Measurements from ENCODE around the gene CDKN2D. TPM values are rescaled to one million over a fixed set of nuclear protein-coding genes. Genes with fewer than 3 reads are reported as not detected.

Gene CDKN2D
- total RNA-seq, 1 donor from 2014 or later = 68.3 TPM

DNA sequence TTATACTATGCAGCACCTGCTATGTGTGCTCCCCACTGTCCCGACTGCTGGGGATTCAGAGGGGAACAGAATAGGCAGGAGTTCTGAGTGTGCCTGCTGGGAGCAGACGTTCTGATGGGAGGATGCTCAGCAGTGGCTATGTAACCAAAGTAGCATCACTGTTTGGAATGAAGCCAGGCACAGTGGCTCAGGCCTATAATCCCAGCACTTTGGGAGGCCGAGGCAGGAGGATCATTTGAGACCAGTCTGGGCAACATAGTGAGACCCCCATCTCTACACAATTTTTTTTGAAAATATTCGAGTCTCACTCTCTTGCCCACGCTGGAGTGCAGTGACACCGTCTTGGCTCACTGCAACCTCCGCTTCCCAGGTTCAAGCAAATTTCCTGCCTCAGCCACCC, 19.0 kb downstream of the CDKN2D start:
- no peaks in the 10 kb centered on the region for H3K9me3 Mint-ChIP-seq (ENCODE audit: unreplicated experiment)
- no peak for TF ChIP-seq CTCF (IDR thresholded peaks at IDR 0.05; ENCODE audit: partially characterized antibody, unreplicated experiment)
- no peaks in the 10 kb centered on the region for H3K36me3 Mint-ChIP-seq (ENCODE audit: unreplicated experiment)
- H3K4me3 Mint-ChIP-seq (ENCODE audit: unreplicated experiment) = no peak overlapping the region
- H3K27me3 Mint-ChIP-seq (ENCODE audit: unreplicated experiment) = peaks cover 1% of the 10 kb centered on the region
- DNase-seq = no peak
- peaks cover 1% of the 10 kb centered on the region for H3K4me1 Mint-ChIP-seq (ENCODE audit: low read depth, unreplicated experiment)
- no peak overlapping the region for H3K27ac Mint-ChIP-seq (ENCODE audit: unreplicated experiment)

- TF ChIP-seq CTCF (IDR thresholded peaks at IDR 0.05; ENCODE audit: partially characterized antibody, unreplicated experiment) = no peak
- Mint-ChIP-seq H3K4me3 (ENCODE audit: unreplicated experiment) (no peak overlapping the region), H3K27ac (ENCODE audit: unreplicated experiment) (no peak overlapping the region), H3K36me3 (ENCODE audit: unreplicated experiment) (no peaks in the 10 kb centered on the region), H3K4me1 (ENCODE audit: low read depth, unreplicated experiment) (peaks cover 1% of the 10 kb centered on the region), H3K9me3 (ENCODE audit: unreplicated experiment) (peaks cover 2% of the 10 kb centered on the region), H3K27me3 (ENCODE audit: unreplicated experiment) (peaks cover 1% of the 10 kb centered on the region)
- no peak for DNase-seq
Measured at GRCh38 chr19:10548746-10549276, 20.0 kb downstream of the CDKN2D start.

- Mint-ChIP-seq H3K36me3 (ENCODE audit: unreplicated experiment) (no peaks in the 10 kb centered on the region), H3K27me3 (ENCODE audit: unreplicated experiment) (peaks cover 3% of the 10 kb centered on the region), H3K4me3 (ENCODE audit: unreplicated experiment) (no peak overlapping the region), H3K9me3 (ENCODE audit: unreplicated experiment) (peaks cover 4% of the 10 kb centered on the region), H3K4me1 (ENCODE audit: low read depth, unreplicated experiment) (peaks cover 1% of the 10 kb centered on the region), H3K27ac (ENCODE audit: unreplicated experiment) (no peak overlapping the region)
- DNase-seq = no peak
- TF ChIP-seq CTCF (IDR thresholded peaks at IDR 0.05; ENCODE audit: partially characterized antibody, unreplicated experiment) = no peak
Measured at GRCh38 chr19:10546817-10547216, 22.0 kb downstream of the CDKN2D start.

GRCh38 chr19:10544753-10545251, 24.0 kb downstream of the CDKN2D start:
- Mint-ChIP-seq H3K4me1 (ENCODE audit: low read depth, unreplicated experiment) (peaks cover 1% of the 10 kb centered on the region), H3K4me3 (ENCODE audit: unreplicated experiment) (peak overlapping the region; percentile 90), H3K9me3 (ENCODE audit: unreplicated experiment) (peaks cover 6% of the 10 kb centered on the region), H3K36me3 (ENCODE audit: unreplicated experiment) (no peaks in the 10 kb centered on the region), H3K27me3 (ENCODE audit: unreplicated experiment) (peaks cover 8% of the 10 kb centered on the region), H3K27ac (ENCODE audit: unreplicated experiment) (no peak overlapping the region)
- no peak for TF ChIP-seq CTCF (IDR thresholded peaks at IDR 0.05; ENCODE audit: partially characterized antibody, unreplicated experiment)
- DNase-seq = no peak

DNA sequence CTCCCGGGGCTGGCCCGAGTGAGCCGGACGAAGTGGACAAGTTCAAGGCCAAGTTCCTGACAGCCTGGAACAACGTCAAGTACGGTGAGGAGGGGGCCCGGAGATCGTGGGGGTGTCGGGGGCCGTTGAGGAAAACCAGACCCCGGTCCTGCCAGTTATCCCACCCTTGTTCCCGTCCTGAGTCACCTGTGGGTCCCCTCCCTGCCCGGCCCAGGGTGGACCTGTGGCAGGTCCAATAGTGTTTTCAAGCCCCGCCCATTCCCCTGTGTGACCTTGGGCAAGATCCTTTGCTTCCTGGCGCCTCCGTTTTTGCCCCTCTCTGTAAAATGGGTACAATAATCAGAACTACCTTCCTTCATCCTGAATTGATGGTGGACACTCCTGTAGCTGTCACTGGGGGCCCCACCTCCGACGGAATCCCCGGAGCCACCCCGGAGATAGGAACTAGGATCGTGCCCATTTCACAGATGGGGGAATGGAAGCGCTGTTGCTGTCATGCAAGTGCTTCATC, 24.5 kb downstream of the CDKN2D start:
- no peaks in the 10 kb centered on the region for H3K36me3 Mint-ChIP-seq (ENCODE audit: unreplicated experiment)
- H3K27ac Mint-ChIP-seq (ENCODE audit: unreplicated experiment) = peak overlapping the region; percentile 86
- H3K4me3 Mint-ChIP-seq (ENCODE audit: unreplicated experiment) = peak overlapping the region; percentile 90
- TF ChIP-seq CTCF (IDR thresholded peaks at IDR 0.05; ENCODE audit: partially characterized antibody, unreplicated experiment) = no peak
- H3K27me3 Mint-ChIP-seq (ENCODE audit: unreplicated experiment) = peaks cover 8% of the 10 kb centered on the region
- no peak for DNase-seq
- H3K4me1 Mint-ChIP-seq (ENCODE audit: low read depth, unreplicated experiment) = peaks cover 1% of the 10 kb centered on the region
- H3K9me3 Mint-ChIP-seq (ENCODE audit: unreplicated experiment) = peaks cover 6% of the 10 kb centered on the region
